Measurements from ENCODE around the gene DHRS12. TPM values are rescaled to one million over a fixed set of nuclear protein-coding genes. Genes with fewer than 3 reads are reported as not detected.
A peak's percentile ranks its signal among the peaks of the same experiment; 100 is the strongest.

DHRS12 gene
- total RNA-seq, 4 donors from 2014 or later, result 8.1 to 21.7 (median 12.5) TPM

- Histone ChIP-seq H3K9me3 (no peaks in the 10 kb centered on the region), H3K27me3 (no peaks in the 10 kb centered on the region), H3K27ac (no peak overlapping the region), H3K4me3 (no peak overlapping the region), H3K4me1 (peaks cover 0 to 14% (median under 1%) of the 10 kb centered on the region in 4 donors), H3K36me3 (no peaks in the 10 kb centered on the region)
- no peak for TF ChIP-seq CTCF (IDR thresholded peaks at IDR 0.05)
- no peak for TF ChIP-seq POLR2A (IDR thresholded peaks at IDR 0.05)
- DNase-seq, result no peak
Measured at GRCh38 chr13:51816604-51817249, 12.8 kb upstream of the DHRS12 start.

- H3K4me3 ChIP-seq, result no peak overlapping the region
- H3K27ac ChIP-seq, result no peak overlapping the region
- H3K36me3 ChIP-seq, result no peaks in the 10 kb centered on the region
- H3K27me3 ChIP-seq, result no peaks in the 10 kb centered on the region
- peaks cover 0 to 14% (median 0%) of the 10 kb centered on the region in 4 donors for H3K4me1 ChIP-seq
- no peaks in the 10 kb centered on the region for H3K9me3 ChIP-seq
- DNase-seq, result no peak
- TF ChIP-seq CTCF (IDR thresholded peaks at IDR 0.05), result no peak
- no peak for TF ChIP-seq POLR2A (IDR thresholded peaks at IDR 0.05)
Measured at GRCh38 chr13:51815848-51816247, 11.9 kb upstream of the DHRS12 start.

- H3K4me1 ChIP-seq, result peaks cover 0 to 14% (median 0%) of the 10 kb centered on the region in 4 donors
- H3K27ac ChIP-seq, result no peak overlapping the region
- peak; percentile 65 to 91 (median 71) for DNase-seq
- H3K9me3 ChIP-seq, result no peaks in the 10 kb centered on the region
- TF ChIP-seq CTCF (IDR thresholded peaks at IDR 0.05), result peak; percentile 70 to 84 (median 82)
- peak in 1 of 2 donors; percentile 15 for TF ChIP-seq POLR2A (IDR thresholded peaks at IDR 0.05)
- H3K27me3 ChIP-seq, result no peaks in the 10 kb centered on the region
- H3K36me3 ChIP-seq, result no peaks in the 10 kb centered on the region
- H3K4me3 ChIP-seq, result peak overlapping the region in 2 of 4 donors; percentile 34 to 43
Measured at GRCh38 chr13:51814825-51815650, 11.1 kb upstream of the DHRS12 start.

GRCh38 chr13:51814071-51814470, 10.1 kb upstream of the DHRS12 start:
- H3K27ac ChIP-seq, result no peak overlapping the region
- no peaks in the 10 kb centered on the region for H3K36me3 ChIP-seq
- H3K27me3 ChIP-seq, result no peaks in the 10 kb centered on the region
- TF ChIP-seq CTCF (IDR thresholded peaks at IDR 0.05) (no peak), POLR2A (IDR thresholded peaks at IDR 0.05) (no peak)
- H3K4me1 ChIP-seq, result peaks cover 0 to 14% (median 0%) of the 10 kb centered on the region in 4 donors
- no peak for DNase-seq
- no peaks in the 10 kb centered on the region for H3K9me3 ChIP-seq
- H3K4me3 ChIP-seq, result no peak overlapping the region

GRCh38 chr13:51811920-51812451, 8.0 kb upstream of the DHRS12 start:
- Histone ChIP-seq H3K4me3 (no peak overlapping the region), H3K9me3 (no peaks in the 10 kb centered on the region), H3K36me3 (no peaks in the 10 kb centered on the region), H3K27me3 (no peaks in the 10 kb centered on the region), H3K4me1 (peaks cover 0 to 14% (median 0%) of the 10 kb centered on the region in 4 donors), H3K27ac (no peak overlapping the region)
- no peak for DNase-seq
- no peak for TF ChIP-seq POLR2A (IDR thresholded peaks at IDR 0.05)
- no peak for TF ChIP-seq CTCF (IDR thresholded peaks at IDR 0.05)

Measured in Peyer's patch (tissue), 4 donors.